HG03060 (cell line): ENCODE measurements around the gene AMZ1.

ENCODE experiments used
- ATAC-seq: cut with Tn5 transposase; IDR thresholded peaks from one replicate; pipeline ENCODE4 v1.9.1; 2021; ENCODE audit warnings: low read depth, moderate number of reproducible peaks; ENCODE audit not compliant: unreplicated experiment

The AMZ1 gene

DNA sequence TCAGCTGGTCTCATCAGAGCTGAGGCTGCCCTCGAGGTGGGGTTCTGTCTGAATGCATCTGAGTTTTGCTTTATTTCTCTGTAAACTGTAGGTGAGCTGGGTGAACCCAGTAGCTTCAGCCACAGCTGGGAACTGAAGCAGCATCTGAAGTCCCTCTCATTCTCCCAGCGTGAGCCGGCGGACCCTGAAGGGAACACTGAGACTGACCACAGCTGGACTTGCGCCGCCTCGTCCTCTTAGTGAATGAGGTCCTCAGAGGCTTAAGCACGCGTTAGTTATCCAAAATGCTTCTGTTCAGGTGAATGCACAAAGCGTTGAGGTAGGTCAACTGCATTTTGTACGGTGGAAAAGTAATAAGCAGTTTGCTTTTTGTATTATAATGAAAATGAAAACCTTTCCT is 76.6 kb downstream of the AMZ1 start:
- ATAC-seq, result no peak
